Esophagus squamous epithelium (tissue), 5 donors: Measurements from ENCODE around the gene FCHSD2. TPM values are rescaled to one million over a fixed set of nuclear protein-coding genes. Genes with fewer than 3 reads are reported as not detected.
"Not testable (repeated sequence)": the region's sequence is repeated elsewhere in the genome, so short reads cannot be mapped to it uniquely, and the experiment has no call there.

Experiments
- DNase-seq: peaks from one replicate; lab custom pipeline; 2025; lab: John Stamatoyannopoulos, UW
- H3K27ac ChIP-seq, 4 donors: fragments of 200-600 bp; sonication (generic); one replicate each; pipeline ENCODE4 v1.5.1; 2016 to 2019; ENCODE audit warnings: mild to moderate bottlenecking in 1 of 4
- H3K27me3 ChIP-seq, 4 donors: fragments of 200-600 bp; sonication (generic); 1 replicate in 3 of 4; 2 replicates in 1 of 4; pipeline versions ENCODE4 v1.5.1 to v1.6.0; 2017 to 2021; ENCODE audit warnings: antibody characterized with exemption in 1 of 4
- H3K36me3 ChIP-seq, 3 donors: fragments of 200-600 bp; sonication (generic); one replicate each; pipeline ENCODE4 v1.5.1; 2016 to 2019
- H3K4me1 ChIP-seq, 3 donors: fragments of 200-600 bp; sonication (generic); one replicate each; pipeline ENCODE4 v1.5.1; 2017 to 2019
- H3K4me3 ChIP-seq, 4 donors: fragments of 200-600 bp; sonication (generic); 1 replicate in 3 of 4; 2 replicates in 1 of 4; pipeline ENCODE4 v1.5.1; 2016 to 2019; ENCODE audit warnings: mild to moderate bottlenecking in 2 of 4, moderate library complexity in 1 of 4
- H3K9me3 ChIP-seq, 3 donors: fragments of 200-600 bp; sonication (generic); one replicate each; pipeline ENCODE4 v1.5.1; 2016 to 2019
- POLR2A ChIP-seq, 4 donors: fragments of 450-650 bp; IDR thresholded peaks; one replicate each; pipeline ENCODE4 v1.6.1; 2017; ENCODE audit warnings: antibody characterized with exemption in 4 of 4, mild to moderate bottlenecking in 4 of 4, moderate library complexity in 3 of 4
- WGBS, 2 donors: methylation state at CpG; one replicate each; pipeline ENCODE4 v1.1.5; 2018; 5-methylcytosine and 5-hydroxymethylcytosine counted together
- intact Hi-C: fragments of 100-400 bp; cut with DNase I; formaldehyde crosslinking; loops from one replicate; pipeline ENCODE4 v1.15.0; 2022
- total RNA-seq, 4 donors: library from RNA; depleted of rRNA; stranded (reverse); fragments of >200 nt; gene quantifications; one replicate each; pipeline ENCODE4 v1.1.0, GENCODE V29; 2016
- TF ChIP-seq, protein P1 (sequence below), 6 experiments: fragments of 450-650 bp in 4 of 6; fragments of 200-600 bp in 2 of 6; sonication (generic) in 2 of 6; IDR thresholded peaks; one replicate each; pipeline ENCODE4 v1.5.1; 2016 to 2019; ENCODE audit warnings: antibody characterized with exemption in 6 of 6, mild to moderate bottlenecking in 4 of 6, moderate library complexity in 4 of 6
- donor health status: DM: yes; HTN: yes; CAD: no.

The FCHSD2 gene
- total RNA-seq, 4 donors from 2014 or later, result 4.1 to 12.8 (median 6.8) TPM

DNA sequence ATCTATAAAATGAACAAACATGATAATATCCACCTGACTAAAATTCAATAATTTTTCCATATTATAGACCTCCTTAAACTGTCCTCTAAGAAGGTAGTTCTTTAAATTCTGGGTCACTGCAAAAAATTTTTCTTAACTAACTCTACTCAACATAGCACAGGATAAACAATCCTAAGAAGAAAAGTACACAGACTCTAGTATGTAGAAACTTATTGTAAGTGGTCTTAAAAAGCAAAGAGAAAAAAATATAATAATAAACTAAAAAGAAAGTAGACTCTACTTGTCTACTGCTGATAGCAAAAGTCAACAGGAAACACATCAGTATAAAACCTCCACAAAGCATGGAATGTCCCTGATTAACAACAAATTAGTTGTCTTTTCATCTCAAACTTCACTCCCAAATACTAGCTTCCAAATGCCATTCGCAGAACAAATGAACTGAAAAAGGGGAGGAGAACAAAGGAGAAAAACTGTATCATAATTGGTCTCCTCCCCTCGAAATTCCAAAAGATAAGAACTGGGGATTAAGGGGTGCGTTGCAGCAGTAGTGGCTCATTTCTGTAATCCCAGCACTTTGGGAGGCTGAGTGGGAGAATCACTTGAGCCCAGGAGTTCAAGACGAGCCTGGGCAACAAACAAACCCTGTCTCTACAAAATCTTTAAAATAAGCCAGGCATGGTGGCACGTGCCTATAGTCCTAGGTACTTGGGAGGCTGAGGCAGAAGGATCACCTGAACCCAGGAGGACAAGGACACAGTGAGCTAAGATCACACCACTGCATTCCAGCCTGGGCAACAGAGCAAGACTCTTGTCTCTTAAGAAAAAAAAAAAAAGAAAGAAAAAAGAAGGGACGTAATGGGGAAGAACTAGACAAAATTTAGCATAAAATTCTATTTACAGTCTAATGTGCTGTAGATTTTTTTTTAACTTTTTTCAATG, 6.5 kb downstream of the FCHSD2 start:
- Histone ChIP-seq H3K9me3 (no peaks in the 10 kb centered on the region), H3K27me3 (no peaks in the 10 kb centered on the region), H3K27ac (no peak overlapping the region), H3K36me3 (peaks cover 0 to 36% (median 0%) of the 10 kb centered on the region in 3 donors), H3K4me3 (no peak overlapping the region), H3K4me1 (peaks cover 0 to 54% (median 6%) of the 10 kb centered on the region in 3 donors)
- intact Hi-C loops, result no loop called here
- WGBS, 2 donors, result 66 to 73% methylated on average over 6 of the region's 6 CpGs
- DNase-seq, result no peak
- no peak for TF ChIP-seq POLR2A (IDR thresholded peaks at IDR 0.05)
- TF ChIP-seq, protein P1, sequence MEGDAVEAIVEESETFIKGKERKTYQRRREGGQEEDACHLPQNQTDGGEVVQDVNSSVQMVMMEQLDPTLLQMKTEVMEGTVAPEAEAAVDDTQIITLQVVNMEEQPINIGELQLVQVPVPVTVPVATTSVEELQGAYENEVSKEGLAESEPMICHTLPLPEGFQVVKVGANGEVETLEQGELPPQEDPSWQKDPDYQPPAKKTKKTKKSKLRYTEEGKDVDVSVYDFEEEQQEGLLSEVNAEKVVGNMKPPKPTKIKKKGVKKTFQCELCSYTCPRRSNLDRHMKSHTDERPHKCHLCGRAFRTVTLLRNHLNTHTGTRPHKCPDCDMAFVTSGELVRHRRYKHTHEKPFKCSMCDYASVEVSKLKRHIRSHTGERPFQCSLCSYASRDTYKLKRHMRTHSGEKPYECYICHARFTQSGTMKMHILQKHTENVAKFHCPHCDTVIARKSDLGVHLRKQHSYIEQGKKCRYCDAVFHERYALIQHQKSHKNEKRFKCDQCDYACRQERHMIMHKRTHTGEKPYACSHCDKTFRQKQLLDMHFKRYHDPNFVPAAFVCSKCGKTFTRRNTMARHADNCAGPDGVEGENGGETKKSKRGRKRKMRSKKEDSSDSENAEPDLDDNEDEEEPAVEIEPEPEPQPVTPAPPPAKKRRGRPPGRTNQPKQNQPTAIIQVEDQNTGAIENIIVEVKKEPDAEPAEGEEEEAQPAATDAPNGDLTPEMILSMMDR (IDR thresholded peaks at IDR 0.05), result no peak

DNA sequence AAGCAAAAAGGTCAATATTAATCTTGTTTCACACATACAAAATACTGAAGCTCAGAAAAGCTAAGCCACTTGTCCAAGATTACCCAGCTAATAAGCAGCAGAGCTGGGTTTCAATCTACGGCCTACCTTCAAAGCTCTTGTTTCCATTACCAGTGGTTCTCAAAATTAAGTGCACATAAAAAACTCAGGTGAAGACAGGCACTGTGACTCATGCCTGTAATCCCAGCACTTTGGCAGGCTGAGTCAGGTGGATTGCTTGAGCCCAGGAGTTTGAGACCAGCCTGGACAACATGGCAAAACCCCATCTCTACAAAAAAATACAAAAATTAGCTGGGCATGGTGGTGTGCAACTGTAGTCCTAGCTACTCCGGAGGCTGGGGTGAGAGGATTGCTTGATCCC, 9.8 kb downstream of the FCHSD2 start:
- H3K4me3 ChIP-seq, intact Hi-C loops, H3K9me3 ChIP-seq, H3K27ac ChIP-seq, H3K27me3 ChIP-seq, DNase-seq: not testable (repeated sequence)
- Histone ChIP-seq H3K36me3 (peaks cover 0 to 45% (median 0%) of the 10 kb centered on the region in 3 donors), H3K4me1 (peaks cover 0 to 29% (median 3%) of the 10 kb centered on the region in 3 donors)
- 66 to 92% methylated on average over 2 of the region's 2 CpGs for WGBS, 2 donors

DNA sequence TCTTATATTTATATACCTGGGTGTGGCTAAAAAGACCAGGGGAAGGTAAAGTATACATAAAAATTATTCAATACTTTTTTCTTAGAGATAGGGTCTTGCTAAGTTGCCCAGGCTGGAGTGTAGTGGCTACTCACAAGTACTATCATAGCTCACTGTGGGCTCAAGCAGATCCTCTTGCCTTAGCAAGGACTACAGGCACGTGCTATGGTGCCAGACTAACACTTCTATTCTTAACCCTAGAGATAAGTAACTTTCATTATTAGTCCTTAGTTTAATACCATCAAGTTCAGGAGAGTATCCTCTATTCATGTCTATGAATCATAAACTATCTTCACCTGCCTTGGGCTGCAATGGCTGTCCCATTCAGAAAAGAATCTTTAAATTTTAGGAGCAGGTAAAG, 11.9 kb downstream of the FCHSD2 start:
- Histone ChIP-seq H3K4me3 (no peak overlapping the region), H3K36me3 (peaks cover 0 to 49% (median 0%) of the 10 kb centered on the region in 3 donors), H3K9me3 (no peaks in the 10 kb centered on the region), H3K27me3 (no peaks in the 10 kb centered on the region), H3K4me1 (peaks cover 0 to 19% (median 3%) of the 10 kb centered on the region in 3 donors), H3K27ac (no peak overlapping the region)
- no peak for DNase-seq
- intact Hi-C loops, result no loop called here
- WGBS, 2 donors, result 75 to 87% methylated on average over 1 of the region's 1 CpG
- TF ChIP-seq, protein P1 (IDR thresholded peaks at IDR 0.05), result no peak
- no peak for TF ChIP-seq POLR2A (IDR thresholded peaks at IDR 0.05)

DNA sequence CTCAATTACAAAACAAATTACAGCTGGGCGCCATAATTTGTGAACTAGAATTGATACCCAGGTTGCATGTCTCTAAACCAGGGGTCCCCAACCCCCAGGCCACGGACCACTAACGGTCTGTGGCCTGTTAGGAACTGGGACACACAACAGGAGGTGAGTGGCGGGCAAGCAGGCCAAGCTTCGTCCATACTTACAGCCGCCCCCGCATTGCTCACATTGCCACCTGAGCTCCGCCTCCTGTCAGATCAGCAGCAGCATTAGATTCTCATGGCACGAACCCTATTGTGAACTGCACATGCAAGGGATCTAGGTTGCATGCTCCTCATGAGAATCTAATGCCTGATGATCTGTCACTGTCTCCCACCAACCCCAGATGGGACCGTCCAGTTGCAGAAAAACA, 12.9 kb downstream of the FCHSD2 start:
- no peaks in the 10 kb centered on the region for H3K27me3 ChIP-seq
- H3K27ac ChIP-seq, result no peak overlapping the region
- H3K4me3 ChIP-seq, result no peak overlapping the region
- H3K36me3 ChIP-seq, result peaks cover 0 to 51% (median 0%) of the 10 kb centered on the region in 3 donors
- intact Hi-C loops, result no loop called here
- TF ChIP-seq, protein P1 (IDR thresholded peaks at IDR 0.05), result no peak
- TF ChIP-seq POLR2A (IDR thresholded peaks at IDR 0.05), result no peak
- peaks cover 0 to 19% (median 3%) of the 10 kb centered on the region in 3 donors for H3K4me1 ChIP-seq
- no peak for DNase-seq
- no peaks in the 10 kb centered on the region for H3K9me3 ChIP-seq
- 87 to 89% methylated on average over 3 to 9 of the region's 10 CpGs for WGBS, 2 donors

DNA sequence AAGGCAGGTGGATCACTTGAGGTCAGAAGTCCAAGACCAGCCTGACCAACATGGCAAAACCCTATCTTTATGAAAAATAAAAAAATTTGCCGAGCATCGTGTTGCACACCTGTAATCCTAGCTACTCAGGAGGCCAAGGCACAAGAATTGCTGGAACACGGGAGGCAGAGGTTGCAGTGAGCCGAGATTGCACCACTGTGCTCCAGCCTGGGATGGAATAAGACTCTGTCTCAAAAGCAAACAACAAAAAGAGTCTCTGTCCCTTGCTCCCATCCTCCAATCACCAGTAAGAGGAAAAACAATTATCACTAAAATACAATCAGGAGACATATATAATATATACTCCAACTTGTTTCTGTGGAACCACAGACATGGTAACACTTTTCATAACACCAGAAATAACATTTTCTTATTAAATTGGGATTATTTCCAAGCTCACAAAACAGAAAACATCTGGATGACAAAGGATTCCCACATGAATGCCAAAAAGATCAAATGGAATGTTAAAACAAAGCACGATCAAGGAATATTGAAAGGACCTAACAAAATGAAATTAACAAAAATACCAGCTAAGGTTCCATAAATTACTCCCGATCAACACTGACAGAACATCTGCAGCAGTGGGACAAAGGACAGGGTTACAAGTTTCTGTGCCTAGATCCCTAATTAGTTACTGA, 15.2 kb downstream of the FCHSD2 start:
- no peak for DNase-seq
- WGBS, 2 donors, result 73 to 79% methylated on average over 6 of the region's 6 CpGs
- intact Hi-C loops, result no loop called here
- H3K36me3 ChIP-seq, result peaks cover 0 to 39% (median 0%) of the 10 kb centered on the region in 3 donors
- no peak overlapping the region for H3K4me3 ChIP-seq
- no peaks in the 10 kb centered on the region for H3K27me3 ChIP-seq
- H3K9me3 ChIP-seq, result no peaks in the 10 kb centered on the region
- TF ChIP-seq, protein P1 (IDR thresholded peaks at IDR 0.05), result no peak
- no peak for TF ChIP-seq POLR2A (IDR thresholded peaks at IDR 0.05)
- peaks cover 0 to 11% (median 0%) of the 10 kb centered on the region in 3 donors for H3K4me1 ChIP-seq
- no peak overlapping the region for H3K27ac ChIP-seq
